ENCODE data around the gene RAPGEF6.

GRCh38 chr5:131389869-131390265 is 245.2 kb downstream of the RAPGEF6 start:
- TF ChIP-seq CTCF (IDR thresholded peaks at IDR 0.05), result no peak
- no peak for TF ChIP-seq POLR2AphosphoS5 (IDR thresholded peaks at IDR 0.05)
- TF ChIP-seq EP300 (IDR thresholded peaks at IDR 0.05), result no peak
- TF ChIP-seq POLR2A (IDR thresholded peaks at IDR 0.05), result no peak
